H1 (cell line): ENCODE measurements around the gene PPP2R2B. TPM values are rescaled to one million over a fixed set of nuclear protein-coding genes. Genes with fewer than 3 reads are reported as not detected.

ENCODE experiments used
- CTCF ChIA-PET: fragments of 300-600 bp; sonication (Branson Sonifier 250); formaldehyde crosslinking; loops from one replicate; lab custom pipeline; 2021; ENCODE audit not compliant: partially characterized antibody; lab: Charles Lee
- POLR2A ChIA-PET: fragments of 300-600 bp; sonication (Branson Sonifier 250); formaldehyde crosslinking; loops from one replicate; lab custom pipeline; 2021; ENCODE audit warnings: inconsistent platforms; ENCODE audit not compliant: partially characterized antibody; lab: Charles Lee
- DNase-seq, 2 experiments: peaks; one replicate each; pipeline versions ENCODE4 v3.0.0 to v3.0.0-alpha.2; 2010 to 2022; ENCODE audit warnings: low spot score in 2 of 2, low read depth in 1 of 2, mixed read lengths in 1 of 2
- FAIRE-seq: peaks from 2 replicates; lab custom pipeline; 2011; peaks lifted over from hg19 to GRCh38; lab: Jason Lieb, UNC
- H2AFZ ChIP-seq: 2 replicates; pipeline ENCODE4 v1.8.1; 2012; ENCODE audit warnings: low read length, inconsistent platforms
- H2AK5ac ChIP-seq: 2 replicates; pipeline ENCODE4 v1.6.1; 2013; ENCODE audit warnings: low read depth, low read length
- H2BK120ac ChIP-seq: replicated peaks from 2 replicates; pipeline ENCODE3; 2013; ENCODE audit warnings: low read depth, low read length, inconsistent platforms
- H2BK12ac ChIP-seq: 2 replicates; pipeline ENCODE4 v1.6.1; 2013; ENCODE audit warnings: low read depth, low read length
- H2BK15ac ChIP-seq: 2 replicates; pipeline ENCODE4 v1.6.1; 2013; ENCODE audit warnings: low read length
- H2BK20ac ChIP-seq: 2 replicates; pipeline ENCODE4 v1.6.1; 2013; ENCODE audit warnings: low read length
- H2BK5ac ChIP-seq: 2 replicates; pipeline ENCODE4 v1.6.1; 2013; ENCODE audit warnings: low read depth, low read length
- H3K14ac ChIP-seq: 2 replicates; pipeline ENCODE4 v1.6.1; 2013; ENCODE audit warnings: inconsistent platforms; ENCODE audit not compliant: insufficient read length
- H3K18ac ChIP-seq: 2 replicates; pipeline ENCODE4 v1.6.1; 2013; ENCODE audit warnings: low read length; ENCODE audit errors: extremely low read depth
- H3K23ac ChIP-seq: 2 replicates; pipeline ENCODE4 v1.6.1; 2013; ENCODE audit warnings: inconsistent platforms; ENCODE audit not compliant: insufficient read length
- H3K23me2 ChIP-seq: 2 replicates; pipeline ENCODE4 v1.6.1; 2013; ENCODE audit warnings: low read depth, low read length
- H3K27ac ChIP-seq: 2 replicates; pipeline ENCODE4 v1.6.1; 2011; ENCODE audit warnings: low read depth, low read length, inconsistent platforms
- H3K27me3 ChIP-seq, 4 experiments: replicated peaks in 1 of 4; 1 replicate in 1 of 4; 2 replicates in 3 of 4; pipeline versions ENCODE4 v1.6.1 to v1.8.1; 2011 to 2013; ENCODE audit warnings: low read length in 3 of 4, mild to moderate bottlenecking in 3 of 4, inconsistent platforms in 2 of 4, mixed read lengths in 2 of 4, moderate library complexity in 1 of 4; ENCODE audit not compliant: control insufficient read depth in 3 of 4, insufficient read depth in 3 of 4; ENCODE audit errors: extremely low read depth in 1 of 4
- H3K36me3 ChIP-seq, 4 experiments: 2 replicates each; pipeline versions ENCODE4 v1.6.1 to v1.8.1; 2011 to 2013; ENCODE audit warnings: mild to moderate bottlenecking in 4 of 4, low read length in 3 of 4, moderate library complexity in 2 of 4, control low read depth in 1 of 4, inconsistent platforms in 1 of 4; ENCODE audit not compliant: insufficient read depth in 4 of 4, control insufficient read depth in 2 of 4
- H3K4ac ChIP-seq: replicated peaks from 2 replicates; pipeline ENCODE3; 2013; ENCODE audit warnings: low read length, low read depth, mixed read lengths, inconsistent platforms; ENCODE audit not compliant: insufficient read length
- H3K4me1 ChIP-seq, 4 experiments: replicated peaks in 1 of 4; 1 replicate in 1 of 4; 2 replicates in 3 of 4; pipeline versions ENCODE4 v1.6.1 to v1.8.1; 2011 to 2013; ENCODE audit warnings: low read length in 3 of 4, inconsistent platforms in 2 of 4, mixed read lengths in 1 of 4; ENCODE audit not compliant: insufficient read depth in 4 of 4, control insufficient read depth in 3 of 4
- H3K4me2 ChIP-seq, 2 experiments: 2 replicates each; pipeline versions ENCODE4 v1.6.1 to v1.8.1; 2011 to 2013; ENCODE audit warnings: low read depth in 2 of 2, low read length in 2 of 2, control low read depth in 1 of 2, inconsistent platforms in 1 of 2, mild to moderate bottlenecking in 1 of 2; ENCODE audit not compliant: insufficient read depth in 1 of 2
- H3K4me3 ChIP-seq, 4 experiments: fragments of 200-600, 300-600 bp in 1 of 4; sonication (generic), shearing (Covaris generic), sonication (Bioruptor Twin) in 1 of 4; 2 replicates each; pipeline versions ENCODE4 v1.5.1 to v1.8.1; 2011 to 2016; ENCODE audit warnings: low read length in 4 of 4, low read depth in 3 of 4, control low read depth in 2 of 4, inconsistent platforms in 2 of 4, mild to moderate bottlenecking in 2 of 4, mixed read lengths in 1 of 4, moderate library complexity in 1 of 4; ENCODE audit not compliant: insufficient read depth in 2 of 4; ENCODE audit errors: extremely low read depth in 1 of 4
- H3K56ac ChIP-seq: replicated peaks from 2 replicates; pipeline ENCODE3; 2013; ENCODE audit warnings: low read depth, mild to moderate bottlenecking, mixed read lengths, low read length, inconsistent platforms; ENCODE audit not compliant: insufficient read length
- H3K79me1 ChIP-seq: 2 replicates; pipeline ENCODE4 v1.6.1; 2013; ENCODE audit warnings: low read depth, low read length, control low read depth
- H3K79me2 ChIP-seq, 2 experiments: 2 replicates each; pipeline versions ENCODE4 v1.6.1 to v1.8.1; 2012 to 2013; ENCODE audit warnings: low read length in 2 of 2, mild to moderate bottlenecking in 2 of 2, inconsistent platforms in 1 of 2; ENCODE audit not compliant: insufficient read depth in 2 of 2, control insufficient read depth in 1 of 2
- H3K9ac ChIP-seq, 4 experiments: replicated peaks in 1 of 4; 1 replicate in 1 of 4; 2 replicates in 3 of 4; pipeline versions ENCODE4 v1.6.1 to v1.8.1; 2011 to 2013; ENCODE audit warnings: low read depth in 3 of 4, low read length in 3 of 4, control low read depth in 2 of 4, mild to moderate bottlenecking in 2 of 4, moderate library complexity in 2 of 4, inconsistent platforms in 1 of 4; ENCODE audit errors: extremely low read depth in 1 of 4
- H3K9me3 ChIP-seq, 2 experiments: 2 replicates each; pipeline versions ENCODE4 v1.6.1 to v1.8.1; 2012 to 2013; ENCODE audit warnings: mild to moderate bottlenecking in 2 of 2, moderate library complexity in 2 of 2, control low read depth in 1 of 2, inconsistent platforms in 1 of 2, low read depth in 1 of 2, low read length in 1 of 2, mixed read lengths in 1 of 2; ENCODE audit not compliant: insufficient read depth in 2 of 2
- H4K20me1 ChIP-seq, 2 experiments: replicated peaks in 1 of 2; 2 replicates each; pipeline versions ENCODE3 to v1.8.1; 2011 to 2013; ENCODE audit warnings: inconsistent platforms in 2 of 2, low read length in 2 of 2, mild to moderate bottlenecking in 1 of 2; ENCODE audit not compliant: insufficient read depth in 2 of 2, control insufficient read depth in 1 of 2
- H4K5ac ChIP-seq: 2 replicates; pipeline ENCODE4 v1.6.1; 2013; ENCODE audit warnings: low read length, low read depth, mixed read lengths, inconsistent platforms; ENCODE audit not compliant: insufficient read length
- H4K8ac ChIP-seq: 2 replicates; pipeline ENCODE4 v1.8.0; 2013; ENCODE audit warnings: mild to moderate bottlenecking, moderate library complexity, low read length, inconsistent platforms; ENCODE audit not compliant: insufficient read depth; ENCODE audit errors: extremely low read depth
- H4K91ac ChIP-seq: replicated peaks from 2 replicates; pipeline ENCODE3; 2013; ENCODE audit warnings: low read length, mixed read lengths, inconsistent platforms; ENCODE audit not compliant: insufficient read length
- BCL11A ChIP-seq, 2 experiments: IDR thresholded peaks; one replicate each; pipeline ENCODE4 v1.6.1; 2011; ENCODE audit warnings: low read depth in 2 of 2, low read length in 2 of 2, mild to moderate bottlenecking in 2 of 2
- CHD1 ChIP-seq: IDR thresholded peaks from 2 replicates; pipeline ENCODE4 v1.6.1; 2012; ENCODE audit warnings: low read depth, low read length, improper control_type of control experiment
- CHD2 ChIP-seq: IDR thresholded peaks from 2 replicates; pipeline ENCODE4 v1.6.1; 2012; ENCODE audit warnings: low read length, improper control_type of control experiment
- EP300 ChIP-seq, 2 experiments: IDR thresholded peaks; 1 replicate in 1 of 2; 2 replicates in 1 of 2; pipeline ENCODE4 v1.6.1; 2011 to 2012; ENCODE audit warnings: low read depth in 2 of 2, low read length in 2 of 2, mild to moderate bottlenecking in 2 of 2, borderline replicate concordance in 1 of 2, inconsistent platforms in 1 of 2, moderate library complexity in 1 of 2
- JUN ChIP-seq: IDR thresholded peaks from 2 replicates; pipeline ENCODE4 v1.6.1; 2011; ENCODE audit warnings: low read depth, mild to moderate bottlenecking, improper control_type of control experiment, low read length
- RBBP5 ChIP-seq: IDR thresholded peaks from 2 replicates; pipeline ENCODE4 v1.7.1; 2012; ENCODE audit warnings: low read depth, mild to moderate bottlenecking, inconsistent platforms, low read length, moderate library complexity, borderline replicate concordance
- SP4 ChIP-seq: IDR thresholded peaks from 2 replicates; pipeline ENCODE4 v1.6.1; 2012; ENCODE audit warnings: low read length, inconsistent platforms
- WGBS, 2 experiments: shearing (Covaris generic) in 1 of 2; methylation state at CpG; one replicate each; pipeline versions ENCODE4 v1.1.6 to v1.1.7; 2013 to 2015; ENCODE audit warnings: low lambda C conversion rate in 2 of 2, mixed read lengths in 2 of 2, inconsistent platforms in 1 of 2, low coverage in 1 of 2, missing lambda C conversion rate in 1 of 2; ENCODE audit not compliant: insufficient replicate concordance in 2 of 2, insufficient coverage in 1 of 2, insufficient read length in 1 of 2; ENCODE audit errors: extremely low coverage in 1 of 2, missing lambda C conversion rate in 1 of 2; 5-methylcytosine and 5-hydroxymethylcytosine counted together
- polyA plus RNA-seq, 7 experiments: library from polyadenylated mRNA; depleted of rRNA in 3 of 7; stranded (reverse) in 5 of 7; unstranded in 2 of 7; fragments of >200 nt in 5 of 7; fragments of 200-250 nt in 2 of 7; gene quantifications; 1 replicate in 5 of 7; 2 replicates in 1 of 7; 4 replicates in 1 of 7; pipeline versions ENCODE4 v1.2.1 to v1.2.3, GENCODE V29; 2011 to 2013; ENCODE audit warnings: missing spikeins in 2 of 7, mixed read lengths in 2 of 7
- total RNA-seq: library from RNA; stranded (reverse); fragmentation: NEBNext Ultra II Directional; extraction: Animal tissue kit (Norgen Biotek cat#: 25700); gene quantifications from 2 replicates; pipeline ENCODE4 v1.2.1, GENCODE V29; 2021

The PPP2R2B gene
- total and polyA plus RNA-seq, 2 of the 8 experiments (the other 6 are each of a cell fraction or from before 2014, with no cell fraction given): 21.1 to 37.1 TPM

- FAIRE-seq (no peak), DNase-seq (no peak)
Observed at GRCh38 chr5:146796144-146796543, 82.4 kb downstream of the PPP2R2B start.

More at GRCh38 chr5:146796144-146796543, 82.4 kb downstream of the PPP2R2B start:
- Histone ChIP-seq H4K20me1 (no peaks in the 10 kb centered on the region), H2AK5ac (no peak overlapping the region), H3K36me3 (no peaks in the 10 kb centered on the region), H3K4me3 (no peak overlapping the region), H2BK120ac (no peak overlapping the region), H3K23me2 (no peaks in the 10 kb centered on the region), H3K23ac (no peak overlapping the region), H3K79me2 (peaks cover 0 to 5% of the 10 kb centered on the region in 2 experiments; a peak in 1 of 4 replicates), H3K9me3 (no peaks in the 10 kb centered on the region), H4K5ac (no peak overlapping the region), H3K9ac (no peak overlapping the region), H2BK20ac (no peak overlapping the region), H3K4ac (no peak overlapping the region), H2BK15ac (no peak overlapping the region), H3K18ac (no peak overlapping the region), H3K27ac (no peak overlapping the region), H3K27me3 (no peaks in the 10 kb centered on the region), H2BK5ac (no peak overlapping the region), H3K56ac (no peak overlapping the region), H3K14ac (no peak overlapping the region), H2BK12ac (no peak overlapping the region), H4K91ac (no peak overlapping the region), H3K79me1 (no peaks in the 10 kb centered on the region), H3K4me1 (peaks cover 2 to 17% (median 9%) of the 10 kb centered on the region in 4 experiments; a peak in 5 of 7 replicates), H3K4me2 (no peak overlapping the region), H4K8ac (no peak overlapping the region), H2AFZ (no peak overlapping the region)
- ChIA-PET POLR2A (interaction anchor here (1.1 to 1.3 kb wide), 3 partner anchors 13 to 25 kb away, joined by 3 read pairs; no protein-coding TSS in a partner anchor), CTCF (interaction anchor here (1.3 to 2.0 kb wide), 3 partner anchors 12 to 151 kb away, joined by 3 to 6 read pairs (median 4); no protein-coding TSS in a partner anchor)
- TF ChIP-seq CHD2: no peak
- no peak for TF ChIP-seq BCL11A (IDR thresholded peaks at IDR 0.05; ENCODE audit: low read depth in 2 of 2, low read length in 2 of 2)
- no peak for TF ChIP-seq SP4
- TF ChIP-seq CHD1: no peak
- no peak for TF ChIP-seq JUN
- TF ChIP-seq EP300 (IDR thresholded peaks at IDR 0.05; ENCODE audit: borderline replicate concordance in 1 of 2, low read depth in 2 of 2, low read length in 2 of 2): no peak
- TF ChIP-seq RBBP5: no peak
- WGBS, 2 experiments: 87% methylated on average over 4 of the region's 4 CpGs; no CpG with 5 or more reads in 1 of the 2 experiments
